ENCODE results near the gene CLIC4. TPM values are rescaled to one million over a fixed set of nuclear protein-coding genes. Genes with fewer than 3 reads are reported as not detected.

The CLIC4 gene
- total RNA-seq, 4 donors from 2014 or later: 294 to 434 (median 374) TPM

- no peaks in the 10 kb centered on the region for H3K9me3 ChIP-seq
- H3K4me3 ChIP-seq: no peak overlapping the region
- no peak overlapping the region for H3K27ac ChIP-seq
- no peaks in the 10 kb centered on the region for H3K27me3 ChIP-seq
- intact Hi-C loops (cut with DNase I; ENCODE audit: low total_unique reads): no loop called here
- no peaks in the 10 kb centered on the region for H3K4me1 ChIP-seq
- no peak for DNase-seq
- H3K36me3 ChIP-seq: no peaks in the 10 kb centered on the region
- TF ChIP-seq, protein P1, sequence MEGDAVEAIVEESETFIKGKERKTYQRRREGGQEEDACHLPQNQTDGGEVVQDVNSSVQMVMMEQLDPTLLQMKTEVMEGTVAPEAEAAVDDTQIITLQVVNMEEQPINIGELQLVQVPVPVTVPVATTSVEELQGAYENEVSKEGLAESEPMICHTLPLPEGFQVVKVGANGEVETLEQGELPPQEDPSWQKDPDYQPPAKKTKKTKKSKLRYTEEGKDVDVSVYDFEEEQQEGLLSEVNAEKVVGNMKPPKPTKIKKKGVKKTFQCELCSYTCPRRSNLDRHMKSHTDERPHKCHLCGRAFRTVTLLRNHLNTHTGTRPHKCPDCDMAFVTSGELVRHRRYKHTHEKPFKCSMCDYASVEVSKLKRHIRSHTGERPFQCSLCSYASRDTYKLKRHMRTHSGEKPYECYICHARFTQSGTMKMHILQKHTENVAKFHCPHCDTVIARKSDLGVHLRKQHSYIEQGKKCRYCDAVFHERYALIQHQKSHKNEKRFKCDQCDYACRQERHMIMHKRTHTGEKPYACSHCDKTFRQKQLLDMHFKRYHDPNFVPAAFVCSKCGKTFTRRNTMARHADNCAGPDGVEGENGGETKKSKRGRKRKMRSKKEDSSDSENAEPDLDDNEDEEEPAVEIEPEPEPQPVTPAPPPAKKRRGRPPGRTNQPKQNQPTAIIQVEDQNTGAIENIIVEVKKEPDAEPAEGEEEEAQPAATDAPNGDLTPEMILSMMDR (IDR thresholded peaks at IDR 0.05): no peak
- no peak for TF ChIP-seq POLR2A (IDR thresholded peaks at IDR 0.05)
Observed at GRCh38 chr1:24707687-24708086, 37.6 kb upstream of the CLIC4 start.

DNA sequence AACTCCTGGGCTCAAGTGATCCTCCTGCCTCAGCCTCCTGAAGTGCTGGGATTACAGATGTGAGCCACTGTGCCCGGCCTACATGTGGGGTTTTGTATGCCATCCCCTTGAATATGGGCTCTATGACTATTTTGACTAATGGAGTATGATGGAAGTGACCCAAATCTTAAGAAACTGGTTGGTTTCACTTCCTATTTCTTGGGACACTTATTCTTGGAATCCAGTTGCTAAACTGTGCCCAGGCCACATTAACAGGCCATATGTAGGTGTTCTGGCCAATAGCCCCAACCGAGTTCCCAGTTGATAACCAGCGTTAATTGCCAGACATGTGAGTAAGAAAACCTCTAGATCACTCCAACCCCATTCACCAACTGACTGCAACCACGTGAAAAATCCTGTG, 36.3 kb upstream of the CLIC4 start:
- DNase-seq: no peak
- Histone ChIP-seq H3K27me3 (no peaks in the 10 kb centered on the region), H3K27ac (no peak overlapping the region), H3K4me3 (no peak overlapping the region), H3K36me3 (no peaks in the 10 kb centered on the region), H3K9me3 (no peaks in the 10 kb centered on the region), H3K4me1 (no peaks in the 10 kb centered on the region)
- intact Hi-C loops (cut with DNase I; ENCODE audit: low total_unique reads): no loop called here
- TF ChIP-seq, protein P1 (IDR thresholded peaks at IDR 0.05): no peak
- no peak for TF ChIP-seq POLR2A (IDR thresholded peaks at IDR 0.05)

- DNase-seq: no peak
- Histone ChIP-seq H3K4me3 (no peak overlapping the region), H3K9me3 (no peaks in the 10 kb centered on the region), H3K27me3 (no peaks in the 10 kb centered on the region), H3K27ac (peak overlapping the region in 1 of 2 donors; percentile 6), H3K36me3 (no peaks in the 10 kb centered on the region), H3K4me1 (no peaks in the 10 kb centered on the region)
- intact Hi-C loops (cut with DNase I; ENCODE audit: low total_unique reads): no loop called here
- TF ChIP-seq, protein P1 (IDR thresholded peaks at IDR 0.05): no peak
Observed at GRCh38 chr1:24709791-24710441, 35.3 kb upstream of the CLIC4 start.

- H3K27ac ChIP-seq: no peak overlapping the region
- no peak for DNase-seq
- TF ChIP-seq POLR2A (IDR thresholded peaks at IDR 0.05): no peak
- TF ChIP-seq, protein P1 (IDR thresholded peaks at IDR 0.05): no peak
- intact Hi-C loops (cut with DNase I; ENCODE audit: low total_unique reads): no loop called here
- no peaks in the 10 kb centered on the region for H3K9me3 ChIP-seq
- no peaks in the 10 kb centered on the region for H3K27me3 ChIP-seq
- no peaks in the 10 kb centered on the region for H3K36me3 ChIP-seq
- H3K4me3 ChIP-seq: no peak overlapping the region
- H3K4me1 ChIP-seq: no peaks in the 10 kb centered on the region
Observed at GRCh38 chr1:24711329-24711728, 33.9 kb upstream of the CLIC4 start.

GRCh38 chr1:24713176-24713575, 32.1 kb upstream of the CLIC4 start:
- Histone ChIP-seq H3K27ac (no peak overlapping the region), H3K4me3 (no peak overlapping the region), H3K9me3 (no peaks in the 10 kb centered on the region), H3K27me3 (no peaks in the 10 kb centered on the region), H3K4me1 (no peaks in the 10 kb centered on the region), H3K36me3 (no peaks in the 10 kb centered on the region)
- DNase-seq: no peak
- no peak for TF ChIP-seq POLR2A (IDR thresholded peaks at IDR 0.05)
- TF ChIP-seq, protein P1 (IDR thresholded peaks at IDR 0.05): no peak
- intact Hi-C loops (cut with DNase I; ENCODE audit: low total_unique reads): no loop called here
